Astrocyte of the spinal cord (primary cell): ENCODE data around the gene SLC35F3.
"Not testable (repeated sequence)": the region's sequence is repeated elsewhere in the genome, so short reads cannot be mapped to it uniquely, and the experiment has no call there.

ENCODE experiments used
- DNase-seq: peaks from one replicate; pipeline ENCODE4 v3.0.0; 2011; ENCODE audit warnings: low read depth, low spot score
- H3K4me3 ChIP-seq: 2 replicates; pipeline ENCODE4 v1.5.1; 2011; ENCODE audit warnings: low read depth, mild to moderate bottlenecking, low read length, moderate library complexity
- in situ Hi-C: cut with HindIII; loops from 2 replicates; pipeline ENCODE4 v1.10.0; 2017; ENCODE audit warnings: low sequenced_read_pairs
- TF ChIP-seq, protein P1 (sequence below): IDR thresholded peaks from 2 replicates; pipeline ENCODE4 v1.5.1; 2012; ENCODE audit warnings: low read depth, mild to moderate bottlenecking, low read length, inconsistent platforms

The SLC35F3 gene

DNA sequence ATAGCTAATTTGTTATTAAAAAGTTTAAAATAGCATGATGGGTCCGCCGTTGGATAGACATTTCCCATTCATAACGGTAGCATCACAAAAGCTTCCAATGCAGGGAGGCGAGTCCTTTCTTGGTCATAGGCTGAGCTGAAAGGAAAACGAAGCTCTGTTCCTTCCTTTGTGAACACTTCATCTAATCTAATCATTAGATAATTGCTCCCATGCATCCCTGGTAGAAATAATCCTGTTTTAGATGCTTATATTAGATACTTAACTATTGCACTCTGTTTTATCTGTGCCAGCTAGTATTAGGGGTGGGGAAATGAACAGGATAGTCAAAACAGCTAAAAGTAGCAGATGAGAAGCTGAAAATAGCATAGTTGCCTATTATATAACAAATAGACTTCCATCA, 215.0 kb downstream of the SLC35F3 start:
- in situ Hi-C loops, result no loop called here
- DNase-seq, result no peak
- TF ChIP-seq, protein P1, sequence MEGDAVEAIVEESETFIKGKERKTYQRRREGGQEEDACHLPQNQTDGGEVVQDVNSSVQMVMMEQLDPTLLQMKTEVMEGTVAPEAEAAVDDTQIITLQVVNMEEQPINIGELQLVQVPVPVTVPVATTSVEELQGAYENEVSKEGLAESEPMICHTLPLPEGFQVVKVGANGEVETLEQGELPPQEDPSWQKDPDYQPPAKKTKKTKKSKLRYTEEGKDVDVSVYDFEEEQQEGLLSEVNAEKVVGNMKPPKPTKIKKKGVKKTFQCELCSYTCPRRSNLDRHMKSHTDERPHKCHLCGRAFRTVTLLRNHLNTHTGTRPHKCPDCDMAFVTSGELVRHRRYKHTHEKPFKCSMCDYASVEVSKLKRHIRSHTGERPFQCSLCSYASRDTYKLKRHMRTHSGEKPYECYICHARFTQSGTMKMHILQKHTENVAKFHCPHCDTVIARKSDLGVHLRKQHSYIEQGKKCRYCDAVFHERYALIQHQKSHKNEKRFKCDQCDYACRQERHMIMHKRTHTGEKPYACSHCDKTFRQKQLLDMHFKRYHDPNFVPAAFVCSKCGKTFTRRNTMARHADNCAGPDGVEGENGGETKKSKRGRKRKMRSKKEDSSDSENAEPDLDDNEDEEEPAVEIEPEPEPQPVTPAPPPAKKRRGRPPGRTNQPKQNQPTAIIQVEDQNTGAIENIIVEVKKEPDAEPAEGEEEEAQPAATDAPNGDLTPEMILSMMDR, result no peak
- H3K4me3 ChIP-seq, result no peak overlapping the region

- in situ Hi-C loops, result no loop called here
- no peak for DNase-seq
- no peak overlapping the region for H3K4me3 ChIP-seq
- TF ChIP-seq, protein P1, result no peak
Measured at GRCh38 chr1:234120327-234120944, 216.0 kb downstream of the SLC35F3 start.

DNA sequence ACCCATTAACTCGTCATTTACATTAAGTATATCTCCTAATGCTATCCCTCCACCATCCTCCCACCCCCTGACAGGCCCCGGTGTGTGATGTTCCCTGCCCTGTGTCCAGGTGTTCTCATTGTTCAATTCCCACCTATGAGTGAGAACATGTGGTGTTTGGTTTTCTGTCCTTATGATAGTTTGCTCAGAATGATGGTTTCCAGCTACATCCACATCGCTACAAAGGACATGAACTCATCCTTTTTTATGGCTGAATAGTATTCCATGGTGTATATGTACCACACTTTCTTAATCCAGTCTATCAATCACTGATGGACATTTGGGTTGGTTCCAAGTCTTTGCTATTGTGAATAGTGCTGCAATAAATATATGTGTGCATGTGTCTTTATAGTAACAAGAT, 217.2 kb downstream of the SLC35F3 start:
- H3K4me3 ChIP-seq, DNase-seq, in situ Hi-C loops: not testable (repeated sequence)

DNA sequence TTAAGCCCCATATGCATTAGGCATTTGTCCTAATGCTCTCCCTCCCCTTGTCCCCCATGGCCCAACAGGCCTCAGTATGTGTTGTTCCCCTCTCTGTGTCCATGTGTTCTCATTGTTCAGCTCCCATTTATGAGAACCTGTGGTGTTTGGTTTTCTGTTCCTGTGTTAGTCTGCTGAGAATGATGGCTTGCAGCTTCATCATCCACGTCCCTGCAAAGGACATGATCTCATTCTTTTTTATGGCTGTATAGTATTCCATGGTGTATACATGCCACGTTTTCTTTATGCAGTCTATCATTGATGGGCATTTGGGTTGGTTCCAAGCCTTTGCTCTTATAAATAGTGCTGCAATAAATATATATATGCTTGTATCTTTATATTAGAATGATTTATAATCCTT, 218.1 kb downstream of the SLC35F3 start:
- H3K4me3 ChIP-seq, in situ Hi-C loops, DNase-seq: not testable (repeated sequence)

- TF ChIP-seq, protein P1, result no peak
- in situ Hi-C loops, result no loop called here
- H3K4me3 ChIP-seq, result no peak overlapping the region
- no peak for DNase-seq
Measured at GRCh38 chr1:234123867-234124266, 219.4 kb downstream of the SLC35F3 start.

- TF ChIP-seq, protein P1, result peak; percentile 50
- in situ Hi-C loops, result no loop called here
- H3K4me3 ChIP-seq, result no peak overlapping the region
- DNase-seq, result peak; percentile 22
Measured at GRCh38 chr1:234125283-234125682, 220.8 kb downstream of the SLC35F3 start.

DNA sequence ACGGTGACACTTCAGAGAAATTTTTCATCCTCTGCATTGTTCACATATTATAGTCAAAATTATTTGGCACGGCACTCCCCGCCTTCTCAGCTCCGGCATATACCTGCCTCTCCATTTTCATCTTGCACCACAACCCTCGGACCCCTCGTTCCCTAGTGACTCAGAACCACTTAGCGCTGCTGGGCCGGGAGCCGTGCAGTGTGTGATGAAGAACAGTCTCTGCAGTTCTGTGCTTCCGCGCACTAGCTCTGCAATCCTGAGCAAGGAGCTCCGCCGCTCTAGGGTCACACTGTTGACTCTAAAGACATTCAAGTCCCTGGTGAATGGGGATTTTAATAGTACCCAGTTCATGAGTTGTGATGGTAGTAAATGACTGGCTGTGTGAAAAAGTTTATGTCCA, 221.2 kb downstream of the SLC35F3 start:
- DNase-seq, result no peak
- H3K4me3 ChIP-seq, result no peak overlapping the region
- TF ChIP-seq, protein P1, result no peak
- in situ Hi-C loops, result no loop called here
